Panc1 (cell line): ENCODE data around the gene ESYT2.

Source experiments
- POLR2AphosphoS5 ChIP-seq: IDR thresholded peaks from 2 replicates; pipeline ENCODE4 v1.6.1; 2012; ENCODE audit warnings: mild to moderate bottlenecking, low read depth, low read length, moderate library complexity
- SIN3A ChIP-seq: IDR thresholded peaks from 2 replicates; pipeline ENCODE4 v1.6.1; 2012; ENCODE audit warnings: low read depth, mild to moderate bottlenecking, low read length, moderate library complexity, borderline replicate concordance; ENCODE audit not compliant: insufficient read depth
- TCF7L2 ChIP-seq: IDR thresholded peaks from 2 replicates; pipeline ENCODE4 v1.6.1; 2011; ENCODE audit warnings: mild to moderate bottlenecking, low read depth, low read length, inconsistent platforms
- TF ChIP-seq, protein P1 (sequence below): fragments of 450-650 bp; IDR thresholded peaks from 2 replicates; pipeline ENCODE4 v1.5.1; 2017; ENCODE audit warnings: mild to moderate bottlenecking
- TF ChIP-seq, protein P2 (sequence below), 2 experiments: IDR thresholded peaks; 2 replicates each; pipeline ENCODE4 v1.6.1; 2011 to 2012; ENCODE audit warnings: low read depth in 2 of 2, control low read depth in 1 of 2, low read length in 1 of 2, mild to moderate bottlenecking in 1 of 2, moderate library complexity in 1 of 2; ENCODE audit not compliant: insufficient read depth in 1 of 2

DNA sequence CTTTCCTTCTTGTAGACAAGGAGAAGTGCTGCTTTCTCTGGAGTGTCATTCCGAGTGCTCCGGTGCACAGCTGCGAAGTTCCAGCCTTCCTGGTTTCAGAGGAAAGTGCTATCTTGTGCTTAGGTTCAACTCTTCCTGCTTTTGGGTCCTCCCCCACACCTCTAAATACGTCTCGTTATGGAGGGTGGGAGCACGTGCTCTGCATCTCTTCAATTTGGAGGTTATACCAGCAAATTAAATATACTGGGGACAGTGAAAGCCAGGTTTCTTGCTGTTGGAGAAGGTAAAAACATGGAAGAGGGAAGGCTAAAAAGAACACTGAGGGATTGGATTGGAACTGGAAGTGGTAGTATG lies 2.4 kb upstream of the ESYT2 start:
- TF ChIP-seq, protein P1, sequence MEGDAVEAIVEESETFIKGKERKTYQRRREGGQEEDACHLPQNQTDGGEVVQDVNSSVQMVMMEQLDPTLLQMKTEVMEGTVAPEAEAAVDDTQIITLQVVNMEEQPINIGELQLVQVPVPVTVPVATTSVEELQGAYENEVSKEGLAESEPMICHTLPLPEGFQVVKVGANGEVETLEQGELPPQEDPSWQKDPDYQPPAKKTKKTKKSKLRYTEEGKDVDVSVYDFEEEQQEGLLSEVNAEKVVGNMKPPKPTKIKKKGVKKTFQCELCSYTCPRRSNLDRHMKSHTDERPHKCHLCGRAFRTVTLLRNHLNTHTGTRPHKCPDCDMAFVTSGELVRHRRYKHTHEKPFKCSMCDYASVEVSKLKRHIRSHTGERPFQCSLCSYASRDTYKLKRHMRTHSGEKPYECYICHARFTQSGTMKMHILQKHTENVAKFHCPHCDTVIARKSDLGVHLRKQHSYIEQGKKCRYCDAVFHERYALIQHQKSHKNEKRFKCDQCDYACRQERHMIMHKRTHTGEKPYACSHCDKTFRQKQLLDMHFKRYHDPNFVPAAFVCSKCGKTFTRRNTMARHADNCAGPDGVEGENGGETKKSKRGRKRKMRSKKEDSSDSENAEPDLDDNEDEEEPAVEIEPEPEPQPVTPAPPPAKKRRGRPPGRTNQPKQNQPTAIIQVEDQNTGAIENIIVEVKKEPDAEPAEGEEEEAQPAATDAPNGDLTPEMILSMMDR, result no peak
- TF ChIP-seq POLR2AphosphoS5, result no peak
- no peak for TF ChIP-seq SIN3A
- TF ChIP-seq, protein P2, sequence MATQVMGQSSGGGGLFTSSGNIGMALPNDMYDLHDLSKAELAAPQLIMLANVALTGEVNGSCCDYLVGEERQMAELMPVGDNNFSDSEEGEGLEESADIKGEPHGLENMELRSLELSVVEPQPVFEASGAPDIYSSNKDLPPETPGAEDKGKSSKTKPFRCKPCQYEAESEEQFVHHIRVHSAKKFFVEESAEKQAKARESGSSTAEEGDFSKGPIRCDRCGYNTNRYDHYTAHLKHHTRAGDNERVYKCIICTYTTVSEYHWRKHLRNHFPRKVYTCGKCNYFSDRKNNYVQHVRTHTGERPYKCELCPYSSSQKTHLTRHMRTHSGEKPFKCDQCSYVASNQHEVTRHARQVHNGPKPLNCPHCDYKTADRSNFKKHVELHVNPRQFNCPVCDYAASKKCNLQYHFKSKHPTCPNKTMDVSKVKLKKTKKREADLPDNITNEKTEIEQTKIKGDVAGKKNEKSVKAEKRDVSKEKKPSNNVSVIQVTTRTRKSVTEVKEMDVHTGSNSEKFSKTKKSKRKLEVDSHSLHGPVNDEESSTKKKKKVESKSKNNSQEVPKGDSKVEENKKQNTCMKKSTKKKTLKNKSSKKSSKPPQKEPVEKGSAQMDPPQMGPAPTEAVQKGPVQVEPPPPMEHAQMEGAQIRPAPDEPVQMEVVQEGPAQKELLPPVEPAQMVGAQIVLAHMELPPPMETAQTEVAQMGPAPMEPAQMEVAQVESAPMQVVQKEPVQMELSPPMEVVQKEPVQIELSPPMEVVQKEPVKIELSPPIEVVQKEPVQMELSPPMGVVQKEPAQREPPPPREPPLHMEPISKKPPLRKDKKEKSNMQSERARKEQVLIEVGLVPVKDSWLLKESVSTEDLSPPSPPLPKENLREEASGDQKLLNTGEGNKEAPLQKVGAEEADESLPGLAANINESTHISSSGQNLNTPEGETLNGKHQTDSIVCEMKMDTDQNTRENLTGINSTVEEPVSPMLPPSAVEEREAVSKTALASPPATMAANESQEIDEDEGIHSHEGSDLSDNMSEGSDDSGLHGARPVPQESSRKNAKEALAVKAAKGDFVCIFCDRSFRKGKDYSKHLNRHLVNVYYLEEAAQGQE (IDR thresholded peaks at IDR 0.05; ENCODE audit: insufficient read depth in 1 of 2, low read depth in 2 of 2, low read length in 1 of 2), result no peak
- no peak for TF ChIP-seq TCF7L2
